Activated CD4-positive, alpha-beta T cell treated with anti-CD3 and anti-CD28 coated beads for 4 hours (primary cell): ENCODE measurements around the gene FCGBP.

Experiments used
- DNase-seq, 2 donors: peaks; one replicate each; pipeline ENCODE4 v3.0.0-alpha.2; 2020

FCGBP gene

DNA sequence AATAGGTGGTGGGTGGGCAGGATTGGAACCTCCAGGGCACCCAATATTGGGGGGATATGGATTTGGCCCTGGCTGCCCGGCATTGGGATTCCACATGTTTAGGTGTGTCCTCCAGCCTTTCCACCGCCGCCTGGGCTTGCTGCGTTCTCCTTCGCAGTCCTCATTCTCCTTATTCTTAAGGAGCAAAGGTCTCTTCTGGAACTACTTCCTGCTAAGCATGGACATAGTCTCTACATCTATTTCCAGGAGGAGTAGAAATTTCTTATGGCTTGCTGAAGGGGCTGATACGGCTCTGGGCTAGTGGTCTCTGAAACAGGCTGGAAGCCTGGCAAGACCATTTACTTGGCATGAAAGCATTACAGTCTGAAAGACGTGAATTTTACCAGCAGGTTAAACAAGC is 9.2 kb upstream of the FCGBP start:
- DNase-seq: no peak

DNA sequence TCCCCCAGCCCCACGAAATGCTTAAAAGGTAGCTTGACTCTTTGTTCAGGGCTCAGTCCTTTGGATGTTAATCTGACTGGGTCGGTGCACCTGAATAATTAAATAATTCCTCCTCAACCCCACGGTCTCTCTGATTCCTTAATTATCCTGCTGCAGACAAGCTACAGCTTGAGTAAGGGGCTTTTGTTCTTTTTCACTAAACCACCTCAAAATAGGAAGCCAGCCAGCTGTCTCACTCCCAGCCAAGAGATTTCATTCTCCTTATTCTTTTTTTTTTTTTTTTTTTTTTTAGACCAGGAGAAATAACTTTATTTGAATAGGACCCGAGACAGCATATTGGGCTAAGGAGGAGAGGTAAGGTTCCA is 7.9 kb upstream of the FCGBP start:
- DNase-seq: no peak

DNA sequence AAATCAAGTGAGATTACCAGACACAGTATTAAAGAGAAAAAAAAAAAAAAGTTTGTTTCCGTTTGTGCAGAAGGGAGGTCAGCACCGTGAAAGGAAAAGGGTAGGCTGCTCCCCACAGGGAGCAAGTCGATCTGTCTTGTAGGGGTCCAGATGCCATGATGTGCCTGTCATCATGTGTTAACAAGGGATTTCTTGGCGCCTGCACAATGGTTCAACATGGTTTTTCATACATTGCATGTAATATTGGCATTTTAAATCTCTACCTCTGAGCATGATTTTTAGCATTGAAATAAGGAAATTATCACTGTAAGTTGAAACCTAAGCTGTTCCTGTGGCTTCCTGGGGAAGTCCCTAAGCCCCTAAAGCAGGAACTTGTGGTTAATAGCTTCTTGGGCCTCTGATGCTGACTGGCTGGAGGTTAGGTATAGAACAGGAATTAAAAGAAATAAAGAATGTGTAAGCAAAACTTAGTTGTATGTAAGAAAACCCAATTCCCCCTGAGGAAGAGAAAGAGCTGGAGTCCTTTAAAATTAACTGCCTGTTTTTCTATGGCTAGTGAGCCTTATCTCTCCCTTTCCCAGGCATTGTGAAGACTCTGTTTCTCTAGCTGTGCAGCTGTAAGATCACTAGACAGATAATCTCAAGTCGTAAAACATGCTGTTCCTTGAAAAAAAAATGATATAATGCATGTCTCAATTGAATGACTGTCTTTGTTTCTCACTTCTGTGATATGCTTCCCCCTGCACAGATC is 7.4 kb upstream of the FCGBP start:
- peak; percentile 52 to 56 for DNase-seq

- no peak for DNase-seq
These were observed 6.7 kb upstream of the FCGBP start for GRCh38 chr19:39941151-39941550.

DNA sequence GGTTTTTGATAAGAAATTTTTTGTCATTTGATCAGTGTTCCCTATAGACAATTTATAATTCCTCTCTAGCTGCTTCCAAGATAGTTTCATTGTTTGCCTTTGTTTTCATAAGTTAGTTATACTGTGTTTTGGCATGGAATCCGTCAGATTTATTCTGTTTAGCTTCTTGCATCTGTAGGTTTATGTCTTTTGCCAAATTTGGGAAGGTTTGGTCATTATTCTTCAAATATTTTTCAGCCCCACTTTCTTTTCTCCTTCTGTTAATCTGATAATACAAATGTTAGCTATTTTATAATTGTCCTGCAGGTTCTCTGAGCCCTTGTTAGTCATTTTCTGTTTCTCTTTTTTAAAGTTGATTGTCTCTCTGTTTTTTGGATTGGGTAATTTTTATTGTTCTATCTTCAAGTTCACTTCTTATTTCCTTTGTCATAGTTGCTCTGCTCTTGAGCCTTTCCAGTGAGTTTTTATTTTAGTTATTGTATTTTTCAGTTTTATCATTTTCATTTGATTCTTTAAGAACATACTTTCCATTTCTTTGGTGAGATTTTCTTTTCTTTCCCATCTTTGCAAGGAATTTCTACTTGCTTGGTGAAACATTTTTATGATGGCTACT is 5.9 kb upstream of the FCGBP start:
- no peak for DNase-seq

DNA sequence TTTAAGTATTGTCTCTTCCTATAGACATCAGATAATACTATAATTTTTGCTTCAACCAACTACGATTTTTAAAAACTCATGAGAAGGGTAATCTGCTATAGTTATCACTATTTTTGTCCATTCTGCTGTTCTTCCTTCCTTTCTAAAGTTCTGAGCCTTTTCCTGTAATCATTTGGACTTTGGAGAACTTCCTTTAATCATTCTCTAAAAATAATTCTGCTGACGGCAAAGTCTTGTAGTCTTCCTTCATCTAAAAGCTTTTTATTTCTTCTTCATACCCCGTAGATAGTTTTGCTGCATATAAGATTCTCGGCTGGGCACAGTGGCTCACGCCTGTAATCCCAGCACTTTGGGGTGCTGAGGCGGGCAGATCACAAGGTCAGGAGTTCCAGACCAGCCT is 5.1 kb upstream of the FCGBP start:
- DNase-seq: no peak

DNA sequence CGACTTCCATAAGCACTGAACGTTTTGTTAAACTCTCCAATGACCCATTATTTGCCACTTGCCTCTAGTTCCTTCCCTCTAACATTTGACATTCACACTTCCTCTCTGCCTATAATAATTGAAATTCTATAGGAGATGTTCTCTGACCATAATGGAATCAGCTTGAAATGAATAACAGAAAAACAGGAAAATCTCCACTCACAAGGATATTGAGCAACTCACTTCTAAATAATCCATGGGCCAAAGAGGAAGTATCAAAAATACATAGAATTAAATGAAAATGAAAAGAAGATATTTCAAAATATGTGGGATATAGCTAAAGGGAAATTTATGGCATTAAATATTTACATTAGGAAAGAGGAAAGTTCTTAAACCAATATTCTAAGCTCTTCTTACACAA is 3.4 kb upstream of the FCGBP start:
- no peak for DNase-seq

GRCh38 chr19:39937094-39937720 is 2.8 kb upstream of the FCGBP start:
- peak; percentile 59 to 61 for DNase-seq

DNA sequence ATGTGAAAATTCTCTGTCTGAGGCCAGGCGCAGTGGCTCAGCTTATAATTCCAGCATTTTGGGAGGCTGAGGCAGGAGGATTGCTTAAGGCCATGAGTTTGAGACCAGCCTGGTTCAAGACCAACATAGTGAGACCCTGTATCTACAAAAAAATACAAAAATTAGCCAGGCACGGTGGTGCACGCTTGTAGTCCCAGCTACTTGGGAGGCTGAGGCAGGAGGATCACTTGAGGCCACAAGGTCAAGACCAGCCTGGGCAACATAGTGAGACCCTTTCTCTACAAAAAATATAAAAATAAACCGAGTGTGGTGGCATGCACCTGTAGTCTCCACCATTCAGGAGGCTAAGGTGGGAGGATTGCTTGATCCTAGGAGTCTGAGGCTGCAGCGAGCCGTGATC is 2.2 kb upstream of the FCGBP start:
- no peak for DNase-seq

- no peak for DNase-seq
These were observed 1.6 kb upstream of the FCGBP start for GRCh38 chr19:39936020-39936419.

GRCh38 chr19:39935364-39935661 is 879 bp upstream of the FCGBP start:
- no peak for DNase-seq

GRCh38 chr19:39929750-39930149 is 4.7 kb downstream of the FCGBP start:
- DNase-seq: no peak

GRCh38 chr19:39928357-39928725 is 6.1 kb downstream of the FCGBP start:
- DNase-seq: no peak

- no peak for DNase-seq
These were observed 6.7 kb downstream of the FCGBP start for GRCh38 chr19:39927524-39928356.

GRCh38 chr19:39927076-39927475 is 7.4 kb downstream of the FCGBP start:
- DNase-seq: no peak

- no peak for DNase-seq
These were observed 8.2 kb downstream of the FCGBP start for GRCh38 chr19:39926170-39926760.

- no peak for DNase-seq
These were observed 9.5 kb downstream of the FCGBP start for GRCh38 chr19:39924952-39925351.

DNA sequence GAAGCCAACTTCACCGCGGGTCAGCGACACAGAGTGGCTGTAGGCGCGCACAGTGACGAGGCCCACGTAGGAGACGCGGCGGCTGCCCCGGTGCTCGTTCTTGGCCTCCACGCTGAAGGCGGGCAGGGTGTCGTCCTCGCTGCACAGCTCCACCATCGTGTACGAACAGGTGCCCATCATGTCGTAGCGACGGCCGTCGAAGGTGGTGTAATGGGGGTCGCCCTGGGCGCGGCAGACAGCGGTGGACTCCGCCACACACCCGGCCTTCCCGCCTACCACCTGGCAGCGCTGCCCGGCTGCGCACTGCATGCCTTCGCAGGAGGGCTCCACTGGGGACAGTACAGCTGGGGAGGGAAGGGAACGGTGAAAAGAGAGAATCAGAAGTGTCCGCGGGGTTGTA is 10.0 kb downstream of the FCGBP start:
- DNase-seq: no peak

- no peak for DNase-seq
These were observed 10.6 kb downstream of the FCGBP start for GRCh38 chr19:39923862-39924261.

- no peak for DNase-seq
These were observed 14.5 kb downstream of the FCGBP start for GRCh38 chr19:39919976-39920375.

GRCh38 chr19:39918183-39918651 is 16.2 kb downstream of the FCGBP start:
- no peak for DNase-seq

DNA sequence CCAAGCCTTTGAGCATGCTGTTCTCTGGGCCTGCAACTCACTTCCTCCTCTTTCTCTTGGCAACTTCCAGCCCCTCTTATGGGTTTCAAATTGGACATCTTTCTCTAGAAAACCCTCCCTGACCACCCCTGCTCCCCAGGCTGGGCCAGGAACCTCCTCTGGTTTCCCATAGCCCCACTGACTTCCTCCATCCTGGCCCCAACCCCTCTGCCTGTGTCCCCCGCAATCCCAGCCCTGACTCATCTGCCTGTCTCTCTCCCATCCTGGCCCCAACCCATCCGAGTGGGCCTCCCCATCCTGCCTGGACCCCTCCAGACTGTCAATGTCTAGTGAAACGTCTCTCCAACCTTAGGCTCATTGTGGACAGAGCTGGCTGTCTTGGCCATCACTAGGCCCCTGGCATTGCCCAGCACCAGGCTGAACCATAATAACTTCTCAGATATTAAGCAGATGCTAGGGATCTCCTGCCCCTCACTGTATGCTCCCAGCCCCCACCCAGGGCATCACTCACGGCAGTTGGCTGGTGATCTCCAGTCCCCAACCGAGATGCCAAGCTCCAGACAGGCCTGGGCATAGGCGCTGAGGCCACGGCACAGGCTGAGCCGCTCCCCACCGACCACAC is 16.8 kb downstream of the FCGBP start:
- no peak for DNase-seq

DNA sequence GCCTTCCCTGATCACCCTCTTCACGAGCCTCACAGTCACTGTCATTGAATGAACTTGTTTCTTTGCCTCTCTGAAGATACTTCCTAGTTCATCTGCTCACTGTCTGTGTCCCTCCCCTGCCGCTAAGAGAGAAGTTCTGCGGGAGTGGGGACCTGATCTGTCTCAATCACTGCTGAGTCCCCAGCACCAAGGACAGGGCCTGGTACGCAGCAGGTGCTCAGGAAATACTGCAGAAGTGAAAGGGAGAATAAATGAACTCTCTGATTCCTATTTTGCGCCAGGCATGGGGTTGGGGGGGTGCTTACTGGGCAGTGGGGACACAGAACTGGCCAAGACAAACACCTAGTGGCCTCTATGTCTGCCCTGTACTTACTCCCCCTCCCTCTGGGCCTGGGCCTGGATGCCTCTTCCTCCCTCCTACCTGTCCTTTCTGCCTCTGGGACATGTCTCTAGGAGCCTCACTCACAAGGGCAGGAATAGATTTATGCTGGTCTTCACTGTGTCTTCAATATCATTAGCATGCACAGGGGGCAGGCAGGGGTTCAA is 17.5 kb downstream of the FCGBP start:
- no peak for DNase-seq
